NCI-H774 (cell line): ENCODE measurements around the gene GRIN1.
"Not testable (repeated sequence)": the region's sequence is repeated elsewhere in the genome, so short reads cannot be mapped to it uniquely, and the experiment has no call there.

Experiments
- DNase-seq: peaks from one replicate; lab custom pipeline; 2025; lab: John Stamatoyannopoulos, UW

The GRIN1 gene

GRCh38 chr9:137128862-137129455 lies 10.0 kb upstream of the GRIN1 start:
- no peak for DNase-seq

DNA sequence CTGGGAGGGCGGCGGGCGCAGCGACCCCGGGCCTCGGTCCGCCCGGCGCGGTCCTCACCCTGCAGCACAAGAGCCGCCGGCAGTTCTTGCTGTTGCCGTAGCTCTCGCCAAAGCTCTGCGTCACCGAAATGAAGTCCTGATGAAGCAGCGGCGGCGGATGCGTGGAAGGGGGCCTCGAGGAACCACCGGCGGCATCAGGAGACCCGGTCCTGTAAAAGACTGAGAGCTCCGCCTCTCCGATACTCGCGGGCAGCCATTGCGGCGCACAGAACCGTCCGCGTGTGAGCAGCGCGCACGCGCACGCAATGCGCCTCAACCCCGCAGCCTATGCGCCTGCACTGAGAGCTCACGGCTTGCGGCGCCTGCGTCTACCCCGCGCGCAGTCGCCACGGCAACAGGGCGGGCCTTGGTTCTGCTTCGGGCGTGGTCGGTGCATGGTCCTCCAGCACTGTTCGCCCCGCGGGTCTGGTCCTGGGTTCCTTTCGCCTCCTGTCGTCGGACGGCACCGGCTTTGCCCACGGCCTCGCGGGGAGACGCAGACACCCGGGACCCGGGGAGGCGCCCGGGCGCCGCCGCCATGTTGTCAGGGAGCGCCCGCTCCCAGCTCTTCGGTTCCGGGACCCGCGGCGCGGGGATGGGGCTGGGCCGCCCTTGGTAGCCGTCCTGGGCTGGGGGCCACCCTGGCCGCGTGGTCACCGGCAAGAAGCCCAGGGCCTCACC lies 9.3 kb upstream of the GRIN1 start:
- peak; percentile 97 for DNase-seq

GRCh38 chr9:137130176-137130755 lies 8.7 kb upstream of the GRIN1 start:
- no peak for DNase-seq

DNA sequence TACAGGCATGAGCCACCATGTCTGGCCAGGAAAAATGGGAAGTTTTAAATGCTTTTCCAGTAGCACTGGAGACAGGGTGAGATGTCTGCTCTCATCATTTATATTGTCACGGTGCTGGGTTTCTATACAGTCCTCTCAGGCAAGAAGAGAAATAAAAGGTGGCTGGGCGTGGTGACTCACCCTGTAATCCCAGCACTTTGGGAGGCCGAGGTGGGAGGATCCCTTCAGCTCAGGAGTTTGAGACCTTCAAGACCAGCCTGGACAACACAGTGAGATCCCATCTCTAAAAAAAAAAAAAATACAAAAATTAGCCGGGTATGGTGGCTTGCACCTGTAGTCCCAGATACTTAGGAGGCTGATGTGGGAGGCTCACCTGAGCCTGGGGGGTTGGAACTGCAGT lies 4.8 kb upstream of the GRIN1 start:
- no peak for DNase-seq

GRCh38 chr9:137135154-137135553 lies 3.8 kb upstream of the GRIN1 start:
- not testable (repeated sequence) for DNase-seq

DNA sequence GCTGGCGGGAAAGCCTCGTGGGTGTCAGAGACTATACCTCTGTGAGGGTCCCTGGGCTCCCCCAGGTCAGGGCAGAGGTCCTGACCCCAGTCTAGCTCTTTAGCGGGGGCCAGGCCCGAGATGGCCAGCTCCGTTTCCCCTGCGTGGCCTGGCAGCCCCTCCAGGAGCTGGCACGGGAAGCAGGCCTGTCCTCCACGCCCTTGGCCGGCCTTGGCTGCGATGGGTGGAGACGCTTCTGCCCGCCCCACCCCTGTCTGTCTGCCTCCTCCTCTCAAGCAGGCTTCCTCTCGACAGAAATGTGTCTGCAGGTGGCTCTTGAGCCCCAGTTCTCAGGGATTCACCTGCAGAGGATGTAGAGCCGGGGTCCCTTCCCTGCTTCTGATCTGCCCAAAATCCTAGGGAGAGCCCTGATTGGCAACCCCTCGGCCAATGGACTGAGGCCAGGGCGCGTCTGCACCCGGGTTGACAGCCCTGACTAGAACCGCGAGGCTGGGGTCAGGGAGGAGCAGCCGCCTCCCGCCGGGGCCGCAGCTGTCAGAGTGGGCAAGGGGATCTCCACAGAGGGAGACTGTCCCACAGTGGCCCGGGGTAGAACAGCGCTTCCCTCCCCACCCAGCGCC lies 2.6 kb upstream of the GRIN1 start:
- no peak for DNase-seq

DNA sequence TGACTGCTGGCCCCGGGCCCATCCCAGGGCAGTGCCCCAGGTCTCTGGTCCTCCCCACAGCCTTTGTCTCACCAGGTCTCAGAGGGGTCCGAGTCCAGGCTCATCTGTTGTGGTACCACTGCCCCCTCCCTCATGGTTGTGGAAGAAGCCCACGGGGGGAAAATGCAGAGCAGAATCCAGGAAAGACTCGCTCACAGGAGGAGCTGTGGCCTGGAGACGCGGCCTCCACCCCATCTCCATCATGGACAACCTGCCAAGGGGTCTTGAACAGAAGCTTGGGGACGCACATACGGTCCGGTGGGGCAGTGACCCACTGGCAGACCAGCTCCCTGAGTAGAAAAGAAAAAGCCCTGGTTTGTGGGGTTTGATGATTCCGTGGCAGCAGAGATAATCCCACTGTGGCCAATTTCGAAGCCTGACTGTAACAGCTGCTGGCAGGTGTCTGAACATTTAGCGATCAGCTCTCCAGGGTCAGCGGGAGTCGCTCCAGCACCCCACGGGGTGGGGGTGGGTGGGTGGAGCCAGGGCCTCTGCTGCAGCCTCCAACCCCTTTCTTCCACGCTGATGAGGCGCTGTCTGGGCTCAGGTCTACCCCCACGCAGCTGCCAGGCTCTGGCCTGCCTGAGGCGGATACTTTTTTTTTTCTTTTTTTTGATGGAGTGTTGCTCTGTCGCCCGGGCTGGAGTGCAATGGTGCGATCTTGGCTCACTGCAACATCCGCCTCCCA lies 1.9 kb upstream of the GRIN1 start:
- no peak for DNase-seq

GRCh38 chr9:137138058-137138721 lies 764 bp upstream of the GRIN1 start:
- DNase-seq = no peak

- DNase-seq = no peak
Measured at GRCh38 chr9:137139468-137140150, 655 bp downstream of the GRIN1 start.

DNA sequence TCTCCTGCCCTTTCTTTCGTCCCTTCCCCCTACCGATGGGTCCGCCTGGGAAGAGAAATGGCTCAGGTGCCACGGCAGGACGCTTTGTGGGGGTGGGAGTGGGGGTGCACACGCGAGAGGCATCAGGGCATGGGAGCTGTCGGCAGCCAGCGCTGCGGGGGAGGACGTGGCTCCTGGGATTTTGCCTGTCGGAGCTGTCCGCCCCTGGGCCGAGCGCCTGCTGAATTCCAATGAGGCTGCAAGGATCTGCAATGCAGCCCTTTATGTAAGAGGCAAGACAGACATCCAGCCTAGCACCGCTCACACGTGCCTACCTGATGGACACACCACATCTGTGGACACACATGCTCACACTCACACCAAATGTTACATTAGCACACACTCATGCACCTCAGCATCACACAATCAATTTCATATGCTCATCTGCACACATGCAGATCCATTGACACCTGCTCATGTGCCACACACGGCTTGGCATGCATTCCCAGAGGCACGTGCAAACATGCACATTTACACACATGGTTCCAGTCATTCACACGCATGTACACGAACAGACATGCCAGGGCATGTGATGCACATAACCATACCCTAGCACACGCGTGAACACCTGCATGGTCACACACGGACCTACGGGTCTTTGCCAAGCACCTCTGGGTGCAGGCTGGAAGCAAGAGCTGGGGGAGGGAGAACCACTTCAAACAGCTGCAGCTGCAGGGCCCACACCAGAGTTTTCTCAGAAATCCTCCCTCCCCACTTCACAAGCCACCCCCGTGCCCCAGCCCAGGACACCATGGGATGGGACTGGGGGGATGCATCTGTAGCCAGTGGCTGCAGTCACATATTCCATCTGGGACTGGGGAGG lies 1.4 kb downstream of the GRIN1 start:
- DNase-seq = no peak

DNA sequence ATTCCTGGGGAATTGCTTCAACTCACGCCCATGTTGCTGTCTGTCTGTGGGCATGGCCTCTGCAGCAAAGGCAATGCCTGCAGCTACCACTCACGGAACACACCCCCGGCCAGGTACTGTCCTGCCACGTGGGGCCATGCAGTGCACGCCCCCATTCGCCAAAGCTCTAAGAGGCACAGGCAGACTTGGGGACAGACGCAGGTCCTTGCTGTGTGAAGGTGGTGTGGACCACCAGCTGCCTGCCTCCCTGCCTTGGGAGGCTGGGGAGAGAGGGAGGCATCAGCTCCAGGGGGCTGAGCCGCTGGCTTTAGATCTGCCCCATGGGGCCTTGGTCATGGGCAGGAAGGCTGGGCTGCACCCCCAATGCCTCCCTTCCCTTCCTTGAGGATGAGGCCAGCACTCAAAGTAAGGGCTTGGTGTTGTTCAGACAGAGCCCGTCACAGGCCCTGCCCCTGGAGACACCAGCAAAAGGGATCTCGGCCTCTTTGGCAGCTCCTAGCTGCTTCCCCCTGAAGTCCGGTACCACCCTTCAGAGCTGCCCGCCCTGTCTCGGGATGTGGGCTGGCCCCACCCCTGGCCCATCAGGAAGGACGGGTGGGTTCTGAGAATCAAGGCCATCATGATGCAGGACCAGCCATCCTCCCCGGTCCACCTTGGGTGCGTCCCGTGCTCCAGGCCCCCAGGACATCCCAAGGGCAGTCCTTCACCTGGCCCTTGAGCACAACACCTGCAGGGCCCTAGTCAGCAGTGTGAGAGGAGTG lies 2.3 kb downstream of the GRIN1 start:
- no peak for DNase-seq

DNA sequence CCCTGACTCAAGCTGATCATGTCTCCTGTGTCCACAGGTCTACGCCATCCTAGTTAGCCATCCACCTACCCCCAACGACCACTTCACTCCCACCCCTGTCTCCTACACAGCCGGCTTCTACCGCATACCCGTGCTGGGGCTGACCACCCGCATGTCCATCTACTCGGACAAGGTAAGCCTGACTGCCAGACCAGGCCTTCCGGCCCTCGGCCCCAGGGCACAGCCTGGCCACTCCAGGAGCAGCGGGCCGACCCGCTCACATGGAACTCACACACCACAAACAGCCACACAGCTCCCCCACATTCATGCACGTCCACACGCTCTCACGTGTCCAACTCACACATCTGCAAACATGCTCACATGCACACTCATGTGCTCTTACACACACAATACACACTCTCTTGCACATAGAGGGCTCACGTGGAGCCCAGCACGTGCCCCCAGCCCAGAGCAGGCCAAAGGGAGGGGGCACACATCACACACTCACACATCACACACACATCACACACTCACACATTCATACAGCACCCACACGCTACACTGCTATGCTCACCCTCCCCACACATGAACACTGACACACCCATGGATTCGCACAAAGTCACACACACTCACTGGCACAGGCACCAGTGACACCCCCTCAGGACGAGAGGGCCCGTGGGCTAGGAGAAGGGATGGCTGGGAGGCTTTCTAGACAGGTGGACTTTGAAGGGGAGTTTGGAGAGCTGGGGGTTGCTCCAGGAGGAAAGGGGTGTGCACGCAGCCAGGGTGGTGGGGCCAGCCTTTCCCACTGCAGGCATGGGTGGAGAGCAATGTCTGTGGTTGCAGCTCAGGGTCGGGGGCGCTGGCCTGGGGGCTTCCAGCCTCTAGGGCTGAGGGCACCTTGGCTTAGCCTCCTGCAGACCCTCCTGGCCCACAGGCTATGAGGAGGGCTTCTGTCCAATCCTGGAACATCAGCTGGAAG lies 3.3 kb downstream of the GRIN1 start:
- DNase-seq = no peak

GRCh38 chr9:137143459-137143858 lies 4.5 kb downstream of the GRIN1 start:
- DNase-seq = no peak

GRCh38 chr9:137145731-137146526 lies 7.0 kb downstream of the GRIN1 start:
- DNase-seq = no peak

GRCh38 chr9:137146527-137146918 lies 7.6 kb downstream of the GRIN1 start:
- DNase-seq = no peak

DNA sequence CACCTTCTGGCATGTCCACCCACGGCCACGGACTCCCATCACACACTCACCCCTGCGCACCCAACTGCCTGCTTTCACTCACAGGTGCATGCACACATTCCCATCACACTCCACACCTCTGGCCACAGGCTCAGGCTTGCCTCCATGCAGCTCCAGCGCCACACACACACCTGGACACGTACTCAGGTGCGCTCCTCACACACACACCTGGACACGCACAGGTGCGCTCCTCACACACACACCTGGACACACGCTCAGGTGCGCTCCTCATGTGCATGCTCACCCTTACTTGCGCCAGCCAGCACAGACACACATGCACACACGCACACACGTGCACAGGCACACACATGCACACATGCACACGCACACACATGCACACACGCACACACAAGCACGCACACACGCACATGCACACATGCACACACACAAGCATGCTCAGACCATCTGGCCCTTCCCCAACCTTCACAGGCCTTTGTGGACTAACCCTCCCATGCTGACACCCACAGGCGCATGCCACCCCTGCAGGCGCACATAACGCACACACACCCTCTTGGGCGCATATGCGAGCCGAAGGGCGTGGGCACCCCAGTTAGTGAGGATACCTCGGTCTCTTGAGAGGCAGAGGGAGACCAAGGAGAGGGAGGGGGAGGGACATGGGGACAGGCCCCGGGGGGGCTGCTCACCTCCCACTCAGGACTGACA lies 8.3 kb downstream of the GRIN1 start:
- no peak for DNase-seq

GRCh38 chr9:137147793-137148160 lies 8.8 kb downstream of the GRIN1 start:
- no peak for DNase-seq
